ENCODE measurements around the gene SRI. TPM values are rescaled to one million over a fixed set of nuclear protein-coding genes. Genes with fewer than 3 reads are reported as not detected.

The SRI gene
- total RNA-seq, 1 experiment from 2014 or later, result 136 TPM

DNA sequence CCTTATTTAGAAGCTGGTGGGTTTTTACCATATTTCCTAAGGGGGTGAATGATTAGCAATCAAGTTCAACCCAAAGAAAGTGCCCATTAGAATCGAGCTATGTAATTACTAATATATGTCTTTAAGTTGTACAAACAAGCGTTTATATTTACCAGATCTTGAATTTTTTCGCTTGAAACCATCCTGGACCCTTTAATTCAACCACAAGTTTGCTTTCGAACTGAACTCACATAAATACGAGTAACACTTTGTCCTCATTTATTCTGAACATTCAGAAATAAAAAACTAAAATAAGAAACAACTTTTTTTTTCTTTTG, 1.5 kb downstream of the SRI start:
- no peak overlapping the region for H4K8ac ChIP-seq (replicated peaks; ENCODE audit: insufficient read length, low read depth, low read length)
- H3K18ac ChIP-seq (ENCODE audit: insufficient read length, low read depth, low read length), result no peak overlapping the region
- H3T11ph ChIP-seq (ENCODE audit: low read length), result no peak overlapping the region
- H3K27ac Mint-ChIP-seq, result no peak overlapping the region
- no peak overlapping the region for H2BK15ac ChIP-seq (ENCODE audit: low read depth, low read length)
- H3K9ac ChIP-seq (ENCODE audit: extremely low read depth, insufficient read length, low read length), result no peak overlapping the region
- H4K5ac ChIP-seq (ENCODE audit: insufficient read length, low read depth, low read length), result no peak overlapping the region
- H3K9me3 Mint-ChIP-seq, result no peaks in the 10 kb centered on the region; a peak in 1 of 5 replicates
- H3K23ac ChIP-seq (ENCODE audit: insufficient read length, low read depth, low read length), result no peak overlapping the region
- peak overlapping the region; percentile 84 to 96 for H3K4me3 Mint-ChIP-seq
- H2AK5ac ChIP-seq (ENCODE audit: insufficient read length, low read length), result no peak overlapping the region
- no peak overlapping the region for H2BK120ac ChIP-seq (ENCODE audit: low read depth, low read length, poor library complexity, severe bottlenecking)
- peaks cover 15% of the 10 kb centered on the region for H3K23me2 ChIP-seq (ENCODE audit: insufficient read length, low read depth, low read length, poor library complexity, severe bottlenecking)
- no peak overlapping the region for H2BK20ac ChIP-seq (ENCODE audit: low read depth, low read length, poor library complexity, severe bottlenecking)
- H3K27ac ChIP-seq (ENCODE audit: insufficient read length, low read depth, low read length), result no peak overlapping the region
- peaks cover 6% of the 10 kb centered on the region for H3K4me1 ChIP-seq (ENCODE audit: insufficient read depth, low read length)
- no peaks in the 10 kb centered on the region for H3K79me1 ChIP-seq (ENCODE audit: insufficient read depth, low read depth, low read length, poor library complexity, severe bottlenecking)
- no CpG with 5 or more reads among the region's 5 CpGs for WGBS (ENCODE audit: extremely low coverage, insufficient read length, low lambda C conversion rate)
- no peak overlapping the region for H3K56ac ChIP-seq (ENCODE audit: insufficient read length, low read depth, low read length)
- no peaks in the 10 kb centered on the region for H4K20me1 ChIP-seq (ENCODE audit: control insufficient read depth, insufficient read depth, insufficient read length)
- TF ChIP-seq, protein P1, sequence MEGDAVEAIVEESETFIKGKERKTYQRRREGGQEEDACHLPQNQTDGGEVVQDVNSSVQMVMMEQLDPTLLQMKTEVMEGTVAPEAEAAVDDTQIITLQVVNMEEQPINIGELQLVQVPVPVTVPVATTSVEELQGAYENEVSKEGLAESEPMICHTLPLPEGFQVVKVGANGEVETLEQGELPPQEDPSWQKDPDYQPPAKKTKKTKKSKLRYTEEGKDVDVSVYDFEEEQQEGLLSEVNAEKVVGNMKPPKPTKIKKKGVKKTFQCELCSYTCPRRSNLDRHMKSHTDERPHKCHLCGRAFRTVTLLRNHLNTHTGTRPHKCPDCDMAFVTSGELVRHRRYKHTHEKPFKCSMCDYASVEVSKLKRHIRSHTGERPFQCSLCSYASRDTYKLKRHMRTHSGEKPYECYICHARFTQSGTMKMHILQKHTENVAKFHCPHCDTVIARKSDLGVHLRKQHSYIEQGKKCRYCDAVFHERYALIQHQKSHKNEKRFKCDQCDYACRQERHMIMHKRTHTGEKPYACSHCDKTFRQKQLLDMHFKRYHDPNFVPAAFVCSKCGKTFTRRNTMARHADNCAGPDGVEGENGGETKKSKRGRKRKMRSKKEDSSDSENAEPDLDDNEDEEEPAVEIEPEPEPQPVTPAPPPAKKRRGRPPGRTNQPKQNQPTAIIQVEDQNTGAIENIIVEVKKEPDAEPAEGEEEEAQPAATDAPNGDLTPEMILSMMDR (conservative IDR thresholded peaks at IDR 0.05), result no peak
- no peak for DNase-seq
- no peak overlapping the region for H2BK12ac ChIP-seq (ENCODE audit: insufficient read length, low read depth, low read length)
- H3K27me3 ChIP-seq (ENCODE audit: insufficient read depth, low read length), result no peaks in the 10 kb centered on the region
- no peak overlapping the region for H4K91ac ChIP-seq (ENCODE audit: insufficient read length, low read depth, low read length)
- H3K9me3 ChIP-seq (ENCODE audit: control insufficient read depth, low read depth, low read length), result no peaks in the 10 kb centered on the region
- no peak overlapping the region for H3K4ac ChIP-seq (ENCODE audit: low read depth, low read length)
- H3K4me1 Mint-ChIP-seq, result peaks cover 44 to 52% of the 10 kb centered on the region in 2 experiments
- no peak overlapping the region for H2BK5ac ChIP-seq (ENCODE audit: insufficient read length, low read length)
- H3K79me2 ChIP-seq (ENCODE audit: insufficient read depth, low read length), result peaks cover 2% of the 10 kb centered on the region; the same call in 1 of the 2 replicates
- H3K27me3 Mint-ChIP-seq (ENCODE audit: low read depth), result no peaks in the 10 kb centered on the region; the same call in 1 of the 2 replicates
- H2AFZ ChIP-seq (ENCODE audit: low read length), result no peak overlapping the region
- H3K14ac ChIP-seq (ENCODE audit: insufficient read depth, low read length), result no peak overlapping the region
- peaks cover 9 to 24% (median 19%) of the 10 kb centered on the region in 3 experiments; a peak in 6 of 7 replicates for H3K36me3 Mint-ChIP-seq (ENCODE audit: insufficient read depth in 1 of 3, low read depth in 3 of 3)
- H3K4me2 ChIP-seq (ENCODE audit: insufficient read depth, insufficient read length, low read length), result peak overlapping the region; percentile 97
